KOPT-K1 (cell line): ENCODE measurements around the gene TRAF1.

Source experiments
- H3K27ac ChIP-seq: fragments of 200-600 bp; sonication (generic); 2 replicates; pipeline ENCODE4 v1.5.1; 2016; ENCODE audit warnings: antibody characterized with exemption, mild to moderate bottlenecking, low read depth, low read length; ENCODE audit not compliant: poor library complexity, severe bottlenecking
- H3K36me3 ChIP-seq: fragments of 200-600 bp; sonication (generic); 2 replicates; pipeline ENCODE4 v1.5.1; 2017; ENCODE audit warnings: antibody characterized with exemption, mild to moderate bottlenecking, low read length, moderate library complexity; ENCODE audit not compliant: insufficient read depth
- H3K9me3 ChIP-seq: fragments of 200-600 bp; sonication (generic); 2 replicates; pipeline ENCODE4 v1.5.1; 2017; ENCODE audit warnings: antibody characterized with exemption, low read length, mild to moderate bottlenecking; ENCODE audit not compliant: insufficient read depth, poor library complexity, severe bottlenecking

Gene TRAF1

GRCh38 chr9:120921661-120922181 is 4.9 kb downstream of the TRAF1 start:
- Histone ChIP-seq H3K27ac (no peak overlapping the region), H3K36me3 (no peaks in the 10 kb centered on the region)

DNA sequence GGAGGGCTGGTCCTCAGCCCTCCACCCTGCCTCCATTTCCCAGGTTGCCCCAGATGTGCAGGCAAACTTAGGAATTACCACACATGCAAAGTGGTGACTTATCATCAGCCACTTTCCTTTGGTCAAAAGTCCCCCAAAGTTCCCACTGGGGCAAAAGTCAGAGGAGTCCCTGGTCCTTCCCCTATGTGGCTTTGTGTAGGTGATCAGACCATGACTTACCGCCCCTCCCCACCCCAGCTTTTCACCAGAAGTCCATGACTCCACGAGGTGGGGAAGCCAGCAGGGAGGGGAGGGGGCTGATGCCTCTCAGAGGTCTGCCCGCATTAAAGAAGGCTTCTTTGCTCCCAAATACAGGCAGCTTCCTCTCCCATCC is 5.8 kb downstream of the TRAF1 start:
- Histone ChIP-seq H3K36me3 (no peaks in the 10 kb centered on the region), H3K9me3 (no peaks in the 10 kb centered on the region), H3K27ac (no peak overlapping the region)

More at GRCh38 chr9:120921661-120922181, 4.9 kb downstream of the TRAF1 start:
- H3K9me3 ChIP-seq: no peaks in the 10 kb centered on the region

GRCh38 chr9:120919843-120920805 is 6.5 kb downstream of the TRAF1 start:
- Histone ChIP-seq H3K9me3 (no peaks in the 10 kb centered on the region), H3K36me3 (no peaks in the 10 kb centered on the region), H3K27ac (no peak overlapping the region)

GRCh38 chr9:120918931-120919842 is 7.4 kb downstream of the TRAF1 start:
- Histone ChIP-seq H3K9me3 (no peaks in the 10 kb centered on the region), H3K36me3 (no peaks in the 10 kb centered on the region), H3K27ac (no peak overlapping the region)

- Histone ChIP-seq H3K9me3 (no peaks in the 10 kb centered on the region), H3K27ac (no peak overlapping the region), H3K36me3 (no peaks in the 10 kb centered on the region)
Measured at GRCh38 chr9:120917929-120918762, 8.4 kb downstream of the TRAF1 start.

DNA sequence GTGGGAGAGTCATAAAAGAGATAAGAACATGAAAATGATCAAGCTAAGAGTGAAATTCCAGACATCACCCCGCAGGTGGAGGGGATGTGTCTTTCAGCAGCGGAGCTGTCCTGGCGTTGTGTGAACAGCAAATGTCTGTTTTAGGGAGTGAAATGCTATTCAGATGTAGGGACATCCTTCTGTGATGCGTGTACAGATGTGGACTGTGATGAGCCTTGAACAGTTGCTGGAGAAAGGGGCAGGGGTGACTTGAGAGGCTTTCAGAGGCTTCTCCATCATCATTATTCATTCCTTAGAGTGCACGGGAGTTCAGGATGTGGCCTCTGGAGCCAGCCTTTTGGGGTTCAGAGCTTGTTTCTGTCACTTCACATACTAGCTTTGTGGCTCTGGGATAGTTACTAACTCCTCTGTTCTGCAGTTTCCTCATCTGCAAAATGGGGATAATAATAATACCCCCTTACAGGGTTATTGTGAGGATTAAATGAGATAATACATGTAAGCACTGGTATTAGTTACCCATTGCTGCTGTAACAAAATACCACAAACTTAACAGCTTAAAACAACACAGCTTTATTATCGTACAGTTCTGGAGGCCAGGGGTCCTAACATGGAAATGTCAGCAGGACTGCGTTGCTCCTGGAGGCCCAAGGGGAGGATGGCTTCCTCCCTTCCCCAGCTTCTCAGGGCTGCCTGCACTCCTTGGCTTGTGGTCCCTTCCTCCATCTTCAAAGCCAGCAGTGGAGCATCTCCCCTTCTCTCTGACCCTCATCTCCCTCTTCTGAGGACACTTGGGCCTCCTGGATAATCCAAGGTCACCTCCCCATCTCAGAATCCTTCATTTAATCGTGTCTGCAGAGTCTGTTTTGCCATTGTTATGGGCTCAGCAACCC is 9.4 kb downstream of the TRAF1 start:
- Histone ChIP-seq H3K36me3 (no peaks in the 10 kb centered on the region), H3K27ac (peak overlapping the region; percentile 35)

GRCh38 chr9:120916588-120916987 is 10.0 kb downstream of the TRAF1 start:
- H3K9me3 ChIP-seq: no peaks in the 10 kb centered on the region
- no peaks in the 10 kb centered on the region for H3K36me3 ChIP-seq
- peak overlapping the region; percentile 35 for H3K27ac ChIP-seq

More for the DNA sequence above, 9.4 kb downstream of the TRAF1 start:
- no peaks in the 10 kb centered on the region for H3K9me3 ChIP-seq

- Histone ChIP-seq H3K9me3 (no peaks in the 10 kb centered on the region), H3K36me3 (no peaks in the 10 kb centered on the region), H3K27ac (peak overlapping the region; percentile 35)
Measured at GRCh38 chr9:120915854-120916470, 10.6 kb downstream of the TRAF1 start.

DNA sequence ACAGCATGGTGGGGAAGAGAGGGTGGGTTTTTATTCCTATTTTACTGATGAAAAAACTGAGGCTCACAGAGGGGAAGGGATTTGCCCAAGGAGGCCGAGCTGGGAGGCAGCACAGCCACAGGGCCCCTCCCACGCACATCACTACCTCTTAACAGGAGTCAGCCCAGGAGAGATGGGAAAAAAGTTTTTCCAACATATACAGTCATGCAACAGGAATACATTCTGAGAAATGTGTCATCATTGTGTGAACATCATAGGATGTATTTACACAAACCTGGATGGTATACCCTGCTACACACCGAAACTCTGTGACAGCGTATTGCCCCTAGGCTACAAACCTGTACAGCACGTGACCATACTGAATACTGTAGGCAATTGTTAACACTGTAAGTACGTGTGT is 11.6 kb downstream of the TRAF1 start:
- Histone ChIP-seq H3K9me3 (no peaks in the 10 kb centered on the region), H3K36me3 (no peaks in the 10 kb centered on the region), H3K27ac (no peak overlapping the region)

DNA sequence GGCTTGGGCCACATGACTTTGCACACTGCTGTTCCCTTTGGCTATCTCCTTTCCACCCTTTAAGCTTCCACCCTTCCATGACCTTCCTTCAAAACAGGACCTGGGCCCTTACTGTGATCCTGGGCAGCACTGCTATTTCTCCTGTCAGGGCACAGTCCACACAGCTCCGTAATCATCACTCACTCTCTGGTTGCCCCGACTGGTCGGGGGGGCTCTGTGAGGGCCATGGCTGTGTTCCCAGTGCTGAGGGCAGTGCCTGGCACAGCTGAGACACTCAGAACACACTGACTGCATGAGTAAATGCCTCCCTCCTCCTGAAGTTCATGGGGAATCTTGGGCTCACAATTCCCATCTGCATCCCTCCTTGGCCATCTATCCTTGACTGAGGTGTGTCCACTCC is 12.2 kb downstream of the TRAF1 start:
- Histone ChIP-seq H3K36me3 (no peaks in the 10 kb centered on the region), H3K9me3 (no peaks in the 10 kb centered on the region), H3K27ac (no peak overlapping the region)

DNA sequence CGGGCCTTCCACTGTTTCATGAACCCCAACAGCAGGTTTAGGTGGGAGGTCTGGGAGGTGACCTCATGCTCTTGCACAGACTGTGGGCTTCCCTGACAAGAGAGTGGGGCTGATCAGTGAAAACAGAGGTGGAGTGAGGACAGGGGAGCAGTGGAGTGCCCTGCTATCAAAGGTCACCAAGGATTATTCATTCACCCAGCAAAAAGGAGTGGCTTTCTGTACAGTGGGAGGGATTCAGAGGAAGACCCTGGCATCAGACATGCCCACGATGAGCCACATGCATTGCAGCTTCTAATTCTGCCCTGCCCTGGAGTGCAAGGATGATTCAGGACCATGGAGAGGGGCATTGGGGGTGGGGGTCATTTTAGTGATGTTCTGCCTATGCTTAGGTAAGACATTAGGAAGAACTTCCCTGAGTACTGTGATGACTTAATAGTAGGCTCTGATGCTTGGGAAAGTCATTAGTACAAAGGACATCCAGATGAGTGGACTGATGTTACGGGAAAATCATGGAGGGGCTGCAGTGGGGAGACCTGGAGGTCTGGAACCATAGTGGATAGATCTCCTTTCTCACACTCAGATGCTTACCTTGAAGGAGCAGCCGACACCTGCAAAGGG is 12.8 kb downstream of the TRAF1 start:
- H3K9me3 ChIP-seq: no peaks in the 10 kb centered on the region
- no peak overlapping the region for H3K27ac ChIP-seq
- H3K36me3 ChIP-seq: no peaks in the 10 kb centered on the region

DNA sequence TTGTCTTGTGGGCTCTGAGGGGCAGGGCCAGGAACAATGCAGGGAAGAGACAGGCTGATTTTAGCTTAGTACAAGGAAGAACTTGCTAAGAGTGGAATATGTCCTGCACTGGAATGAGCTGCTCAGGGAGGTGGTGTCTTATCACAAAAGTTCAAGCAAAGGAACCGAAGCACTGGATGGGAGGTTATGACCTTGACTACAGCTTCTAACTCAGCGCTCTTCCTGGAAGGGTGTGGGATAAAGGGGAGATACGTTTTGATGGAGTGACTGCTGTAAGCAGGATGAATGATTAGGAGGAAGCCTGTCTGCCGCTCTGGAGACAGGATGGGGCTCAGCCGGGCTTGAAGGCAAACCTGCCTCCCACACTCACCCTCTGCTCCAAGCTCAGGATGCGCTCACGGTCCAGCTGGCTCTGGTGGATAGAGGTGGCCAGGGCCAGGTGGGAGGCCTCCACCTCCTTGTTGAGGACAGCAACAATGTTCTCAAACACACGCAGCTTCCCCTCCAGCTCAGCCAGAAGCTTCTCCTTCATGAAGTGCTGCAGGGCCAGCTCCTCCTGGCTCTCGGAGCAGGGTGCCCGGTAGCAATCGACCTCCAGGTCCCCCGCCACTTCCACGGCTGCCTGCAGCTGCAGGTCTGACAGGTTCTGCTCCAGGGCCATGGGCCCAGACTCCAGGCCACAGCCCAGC is 13.5 kb downstream of the TRAF1 start:
- no peaks in the 10 kb centered on the region for H3K36me3 ChIP-seq
- no peak overlapping the region for H3K27ac ChIP-seq
- no peaks in the 10 kb centered on the region for H3K9me3 ChIP-seq
